Neural progenitor cell (in vitro differentiated cells): ENCODE data around the gene TM9SF3. TPM values are rescaled to one million over a fixed set of nuclear protein-coding genes. Genes with fewer than 3 reads are reported as not detected.

Source experiments
- DNase-seq: peaks from one replicate; pipeline ENCODE4 v3.0.0-alpha.2; 2016; ENCODE audit warnings: low spot score
- H2AFZ ChIP-seq: fragments of 200-600 bp; sonication (generic); replicated peaks from 2 replicates; pipeline ENCODE4 v1.6.1; 2016; ENCODE audit warnings: antibody characterized with exemption
- H3F3A ChIP-seq: fragments of 200-600 bp; sonication (generic); 2 replicates; pipeline ENCODE4 v1.6.1; 2016; ENCODE audit warnings: antibody characterized with exemption, low read depth
- H3K27ac ChIP-seq: fragments of 200-600 bp; sonication (generic); 2 replicates; pipeline ENCODE4 v1.5.1; 2016; ENCODE audit warnings: mild to moderate bottlenecking
- H3K27me3 ChIP-seq: fragments of 200-600 bp; sonication (generic); 2 replicates; pipeline ENCODE4 v1.6.1; 2016; ENCODE audit warnings: mild to moderate bottlenecking, moderate library complexity
- H3K36me3 ChIP-seq: fragments of 200-600 bp; sonication (generic); 2 replicates; pipeline ENCODE4 v1.5.1; 2016
- H3K4me1 ChIP-seq: fragments of 200-600 bp; sonication (generic); 2 replicates; pipeline ENCODE4 v1.6.1; 2016; ENCODE audit warnings: mixed run types
- H3K4me2 ChIP-seq: fragments of 200-600 bp; sonication (generic); 2 replicates; pipeline ENCODE4 v1.6.1; 2016
- H3K4me3 ChIP-seq: fragments of 200-600 bp; sonication (generic); 2 replicates; pipeline ENCODE4 v1.5.1; 2016
- H3K79me2 ChIP-seq: fragments of 200-600 bp; sonication (generic); 2 replicates; pipeline ENCODE4 v1.6.1; 2016; ENCODE audit warnings: low read depth
- H3K9ac ChIP-seq: fragments of 200-600 bp; sonication (generic); 2 replicates; pipeline ENCODE4 v1.6.1; 2016
- H3K9me3 ChIP-seq: fragments of 200-600 bp; sonication (generic); 2 replicates; pipeline ENCODE4 v1.5.1; 2016; ENCODE audit warnings: low read depth
- H4K20me1 ChIP-seq: fragments of 200-600 bp; sonication (generic); 2 replicates; pipeline ENCODE4 v1.6.1; 2016; ENCODE audit warnings: low read depth
- H3K27ac Mint-ChIP-seq: 3 replicates; pipeline ENCODE4 v1.8.0; 2021; ENCODE audit warnings: mixed read lengths
- H3K27me3 Mint-ChIP-seq: 2 replicates; pipeline ENCODE4 v1.8.0; 2022; ENCODE audit warnings: low read depth, mild to moderate bottlenecking, inconsistent platforms, moderate library complexity, mixed read lengths; ENCODE audit not compliant: insufficient read depth
- H3K36me3 Mint-ChIP-seq: 3 replicates; pipeline ENCODE4 v1.8.0; 2021; ENCODE audit warnings: mixed read lengths
- H3K4me1 Mint-ChIP-seq: 3 replicates; pipeline ENCODE4 v1.8.0; 2021; ENCODE audit warnings: mixed read lengths
- H3K4me3 Mint-ChIP-seq: 3 replicates; pipeline ENCODE4 v1.8.0; 2021; ENCODE audit warnings: mild to moderate bottlenecking, moderate library complexity, mixed read lengths
- H3K9me3 Mint-ChIP-seq: 3 replicates; pipeline ENCODE4 v1.8.0; 2020; ENCODE audit warnings: mixed read lengths
- CTCF ChIP-seq: fragments of 200-600 bp; sonication (generic); IDR thresholded peaks from 2 replicates; pipeline ENCODE4 v1.5.1; 2017; ENCODE audit warnings: antibody characterized with exemption, mild to moderate bottlenecking
- EZH2 ChIP-seq: fragments of 200-600 bp; sonication (generic); IDR thresholded peaks from 2 replicates; pipeline ENCODE4 v1.6.1; 2017; ENCODE audit warnings: antibody characterized with exemption, mild to moderate bottlenecking, moderate library complexity
- EZH2phosphoT487 ChIP-seq: fragments of 200-600 bp; sonication (generic); IDR thresholded peaks from 2 replicates; pipeline ENCODE4 v1.6.1; 2017; ENCODE audit warnings: antibody characterized with exemption
- total RNA-seq: library from RNA; depleted of rRNA; stranded (reverse); fragments of >200 nt; gene quantifications from 2 replicates; pipeline ENCODE4 v1.2.3, GENCODE V29; 2015; ENCODE audit warnings: low replicate concordance

TM9SF3 gene
- total RNA-seq, 1 donor from 2014 or later: 122 TPM

GRCh38 chr10:96517284-96517683, 69.5 kb downstream of the TM9SF3 start:
- H3K9me3 Mint-ChIP-seq: no peaks in the 10 kb centered on the region
- peaks cover 5% of the 10 kb centered on the region for H3K27me3 Mint-ChIP-seq
- peaks cover 5% of the 10 kb centered on the region for H3K36me3 Mint-ChIP-seq
- Histone ChIP-seq H3K9me3 (no peaks in the 10 kb centered on the region), H3K4me2 (no peak overlapping the region), H3K9ac (no peak overlapping the region), H3K4me1 (peaks cover under 1% of the 10 kb centered on the region), H3K27me3 (peaks cover 27% of the 10 kb centered on the region), H3K4me3 (no peak overlapping the region), H3F3A (peaks cover 25% of the 10 kb centered on the region), H3K36me3 (peaks cover 13% of the 10 kb centered on the region), H3K79me2 (no peaks in the 10 kb centered on the region), H3K27ac (no peak overlapping the region), H4K20me1 (peaks cover 9% of the 10 kb centered on the region), H2AFZ (no peak overlapping the region)
- no peak overlapping the region for H3K4me3 Mint-ChIP-seq
- peaks cover 15% of the 10 kb centered on the region for H3K4me1 Mint-ChIP-seq
- no peak overlapping the region for H3K27ac Mint-ChIP-seq
- TF ChIP-seq CTCF (no peak), EZH2 (no peak), EZH2phosphoT487 (no peak)
- DNase-seq: no peak

- peaks cover 28% of the 10 kb centered on the region for H3F3A ChIP-seq
- H3K9me3 ChIP-seq: no peaks in the 10 kb centered on the region
- no peak overlapping the region for H3K4me3 Mint-ChIP-seq
- H3K9me3 Mint-ChIP-seq: no peaks in the 10 kb centered on the region
- H3K4me2 ChIP-seq: no peak overlapping the region
- peaks cover 25% of the 10 kb centered on the region for H3K4me1 Mint-ChIP-seq
- H2AFZ ChIP-seq: no peak overlapping the region
- no peak overlapping the region for H3K9ac ChIP-seq
- peaks cover 9% of the 10 kb centered on the region for H4K20me1 ChIP-seq
- H3K27me3 Mint-ChIP-seq: peaks cover 14% of the 10 kb centered on the region
- DNase-seq: no peak
- H3K4me1 ChIP-seq: peaks cover 3% of the 10 kb centered on the region
- peaks cover 5% of the 10 kb centered on the region for H3K36me3 Mint-ChIP-seq
- no peaks in the 10 kb centered on the region for H3K79me2 ChIP-seq
- no peak overlapping the region for H3K4me3 ChIP-seq
- TF ChIP-seq CTCF (no peak), EZH2phosphoT487 (no peak), EZH2 (no peak)
- H3K27ac ChIP-seq: no peak overlapping the region
- H3K27me3 ChIP-seq: peaks cover 36% of the 10 kb centered on the region
- H3K36me3 ChIP-seq: peaks cover 3% of the 10 kb centered on the region
- no peak overlapping the region for H3K27ac Mint-ChIP-seq
Observed at GRCh38 chr10:96516337-96516736, 70.5 kb downstream of the TM9SF3 start.

- Histone ChIP-seq H3K27ac (peak within 1 kb of the TSS; percentile 11), H3K4me2 (peak within 1 kb of the TSS; percentile 94), H3K9me3 (no peaks in the 10 kb centered on the region), H3K4me3 (peak within 1 kb of the TSS; percentile 67), H3K79me2 (no peaks in the 10 kb centered on the region), H3K4me1 (peaks cover 9% of the 10 kb centered on the region), H3K27me3 (peaks cover 37% of the 10 kb centered on the region), H2AFZ (peak within 1 kb of the TSS; percentile 85), H4K20me1 (peaks cover 9% of the 10 kb centered on the region), H3K36me3 (no peaks in the 10 kb centered on the region), H3F3A (peaks cover 43% of the 10 kb centered on the region), H3K9ac (no peak within 1 kb of the TSS)
- peak within 1 kb of the TSS; percentile 88 for H3K4me3 Mint-ChIP-seq
- peaks cover 16% of the 10 kb centered on the region for H3K27me3 Mint-ChIP-seq
- peak; percentile 96 for DNase-seq
- TF ChIP-seq EZH2: no peak
- TF ChIP-seq EZH2phosphoT487: peak; percentile 2
- peak; percentile 63 for TF ChIP-seq CTCF
- H3K4me1 Mint-ChIP-seq: peaks cover 42% of the 10 kb centered on the region
- no peak within 1 kb of the TSS for H3K27ac Mint-ChIP-seq
- H3K9me3 Mint-ChIP-seq: no peaks in the 10 kb centered on the region
- no peaks in the 10 kb centered on the region for H3K36me3 Mint-ChIP-seq
Observed at GRCh38 chr10:96513698-96514561, 72.9 kb downstream of the TM9SF3 start, which contains the start of gene TLL2. Gene TLL2, minus strand, starts transcription at chr10:96513926. Its CDS starts 241 bp downstream, at chr10:96513685.
